Measurements from ENCODE around the gene EIPR1. TPM values are rescaled to one million over a fixed set of nuclear protein-coding genes. Genes with fewer than 3 reads are reported as not detected.
"Not testable (repeated sequence)": the region's sequence is repeated elsewhere in the genome, so short reads cannot be mapped to it uniquely, and the experiment has no call there.

EIPR1 gene
- total RNA-seq, 2 experiments from 2014 or later: 36.2 to 42.7 TPM

- DNase-seq: no peak
- Mint-ChIP-seq H3K4me1 (no peaks in the 10 kb centered on the region), H3K27me3 (no peaks in the 10 kb centered on the region), H3K9me3 (peaks cover 4% of the 10 kb centered on the region), H3K27ac (no peak overlapping the region), H3K4me3 (no peak overlapping the region), H3K36me3 (ENCODE audit: low read depth) (peaks cover 6% of the 10 kb centered on the region)
- ChIA-PET CTCF (no interaction called here), POLR2A (no interaction called here)
Observed at GRCh38 chr2:3210257-3210656, 167.4 kb downstream of the EIPR1 start.

- Mint-ChIP-seq H3K27ac (no peak overlapping the region), H3K4me3 (no peak overlapping the region), H3K9me3 (no peaks in the 10 kb centered on the region), H3K36me3 (ENCODE audit: low read depth) (peaks cover 6% of the 10 kb centered on the region), H3K27me3 (no peaks in the 10 kb centered on the region), H3K4me1 (peaks cover 5% of the 10 kb centered on the region)
- no peak for DNase-seq
- CTCF ChIA-PET: no interaction called here
- POLR2A ChIA-PET: no interaction called here
Observed at GRCh38 chr2:3209258-3209657, 168.4 kb downstream of the EIPR1 start.

GRCh38 chr2:3208591-3208990, 169.0 kb downstream of the EIPR1 start:
- H3K4me3 Mint-ChIP-seq: no peak overlapping the region
- H3K4me1 Mint-ChIP-seq: peaks cover 6% of the 10 kb centered on the region
- no peak for DNase-seq
- no peak overlapping the region for H3K27ac Mint-ChIP-seq
- no peaks in the 10 kb centered on the region for H3K27me3 Mint-ChIP-seq
- CTCF ChIA-PET: interaction anchor here (1.5 kb wide), 1 partner anchor 12 kb away, joined by 5 read pairs; no protein-coding TSS in a partner anchor
- POLR2A ChIA-PET: no interaction called here
- H3K36me3 Mint-ChIP-seq (ENCODE audit: low read depth): peaks cover 6% of the 10 kb centered on the region
- H3K9me3 Mint-ChIP-seq: no peaks in the 10 kb centered on the region

- ChIA-PET CTCF (interaction anchor here (1.5 kb wide), 1 partner anchor 12 kb away, joined by 5 read pairs; no protein-coding TSS in a partner anchor), POLR2A (no interaction called here)
- no peak for DNase-seq
- Mint-ChIP-seq H3K27me3 (no peaks in the 10 kb centered on the region), H3K27ac (no peak overlapping the region), H3K4me1 (peaks cover 6% of the 10 kb centered on the region), H3K36me3 (ENCODE audit: low read depth) (peaks cover 4% of the 10 kb centered on the region), H3K9me3 (no peaks in the 10 kb centered on the region), H3K4me3 (no peak overlapping the region)
Observed at GRCh38 chr2:3208179-3208578, 169.4 kb downstream of the EIPR1 start.

GRCh38 chr2:3207091-3207491, 170.5 kb downstream of the EIPR1 start:
- H3K9me3 Mint-ChIP-seq: no peaks in the 10 kb centered on the region
- ChIA-PET CTCF (interaction anchor here (2.0 kb wide), 1 partner anchor 10 kb away, joined by 6 read pairs; no protein-coding TSS in a partner anchor), POLR2A (no interaction called here)
- no peak overlapping the region for H3K27ac Mint-ChIP-seq
- no peak for DNase-seq
- peaks cover 6% of the 10 kb centered on the region for H3K4me1 Mint-ChIP-seq
- H3K36me3 Mint-ChIP-seq (ENCODE audit: low read depth): peaks cover 4% of the 10 kb centered on the region
- H3K4me3 Mint-ChIP-seq: no peak overlapping the region
- H3K27me3 Mint-ChIP-seq: no peaks in the 10 kb centered on the region

- Mint-ChIP-seq H3K27ac (no peak overlapping the region), H3K9me3 (no peaks in the 10 kb centered on the region), H3K4me3 (no peak overlapping the region), H3K27me3 (no peaks in the 10 kb centered on the region), H3K4me1 (peaks cover 6% of the 10 kb centered on the region), H3K36me3 (ENCODE audit: low read depth) (peaks cover 4% of the 10 kb centered on the region)
- CTCF ChIA-PET: interaction anchor here (2.0 kb wide), 1 partner anchor 12 kb away, joined by 6 read pairs; no protein-coding TSS in a partner anchor
- POLR2A ChIA-PET: no interaction called here
- no peak for DNase-seq
Observed at GRCh38 chr2:3205845-3206244, 171.8 kb downstream of the EIPR1 start.

GRCh38 chr2:3204031-3204821, 173.4 kb downstream of the EIPR1 start:
- Mint-ChIP-seq H3K4me1 (peaks cover 8% of the 10 kb centered on the region), H3K36me3 (ENCODE audit: low read depth) (peaks cover 4% of the 10 kb centered on the region), H3K9me3 (no peaks in the 10 kb centered on the region), H3K27ac (no peak overlapping the region), H3K27me3 (no peaks in the 10 kb centered on the region), H3K4me3 (no peak overlapping the region)
- no peak for DNase-seq
- ChIA-PET CTCF (no interaction called here), POLR2A (no interaction called here)

DNA sequence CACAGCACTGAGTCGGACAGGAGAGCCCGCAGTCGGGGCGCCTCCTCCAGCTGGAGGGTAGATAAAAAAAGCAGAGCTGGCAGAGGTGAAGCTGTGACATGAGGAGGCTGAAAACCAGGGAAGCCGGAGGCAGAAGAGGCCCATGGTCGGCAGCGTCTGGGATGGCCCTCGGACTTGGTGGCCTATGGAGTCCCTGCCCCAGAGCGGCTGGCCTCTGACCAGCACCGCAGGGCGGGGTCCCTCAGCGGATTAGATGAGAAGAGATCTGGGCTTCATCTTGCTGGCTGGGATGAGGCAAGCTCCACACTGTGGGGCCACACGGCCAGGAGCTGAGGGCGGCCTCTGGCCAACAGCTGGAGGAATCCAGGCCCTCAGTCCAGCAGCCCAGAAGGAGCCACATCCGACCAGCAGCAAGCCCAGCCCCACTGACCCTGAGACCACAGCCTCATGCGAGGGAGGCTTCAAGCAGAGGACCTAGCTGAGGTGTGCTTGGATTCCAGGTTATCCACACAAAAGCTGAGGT, 174.1 kb downstream of the EIPR1 start:
- H3K27me3 Mint-ChIP-seq: no peaks in the 10 kb centered on the region
- peaks cover 4% of the 10 kb centered on the region for H3K36me3 Mint-ChIP-seq (ENCODE audit: low read depth)
- POLR2A ChIA-PET: no interaction called here
- no peak overlapping the region for H3K4me3 Mint-ChIP-seq
- no peak overlapping the region for H3K27ac Mint-ChIP-seq
- no peaks in the 10 kb centered on the region for H3K9me3 Mint-ChIP-seq
- H3K4me1 Mint-ChIP-seq: peaks cover 8% of the 10 kb centered on the region
- DNase-seq: no peak
- CTCF ChIA-PET: no interaction called here

- no peaks in the 10 kb centered on the region for H3K9me3 Mint-ChIP-seq
- POLR2A ChIA-PET: no interaction called here
- H3K4me3 Mint-ChIP-seq: no peak overlapping the region
- no peaks in the 10 kb centered on the region for H3K27me3 Mint-ChIP-seq
- DNase-seq: no peak
- H3K4me1 Mint-ChIP-seq: peaks cover 8% of the 10 kb centered on the region
- H3K27ac Mint-ChIP-seq: no peak overlapping the region
- CTCF ChIA-PET: no interaction called here
- H3K36me3 Mint-ChIP-seq (ENCODE audit: low read depth): peaks cover 4% of the 10 kb centered on the region
Observed at GRCh38 chr2:3202926-3203325, 174.7 kb downstream of the EIPR1 start.

DNA sequence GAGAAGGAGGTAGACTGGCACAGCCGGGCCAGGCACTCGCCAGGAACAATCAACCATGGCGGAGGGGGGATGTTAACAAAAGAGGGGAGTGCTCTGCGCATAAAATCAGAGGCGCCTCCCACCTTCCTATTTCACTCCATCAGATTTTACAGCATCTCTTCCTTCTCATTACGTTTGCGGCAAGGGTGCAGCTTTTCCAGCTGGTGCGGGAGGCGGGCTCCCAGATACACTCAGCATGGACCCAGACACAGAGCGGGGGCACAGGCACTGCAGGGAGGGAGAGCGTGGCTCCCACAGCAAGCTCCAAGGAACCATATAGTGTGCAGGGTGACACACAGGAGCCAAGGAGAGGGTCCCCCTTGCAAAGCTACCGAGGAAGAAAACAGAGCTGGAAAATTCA, 176.3 kb downstream of the EIPR1 start:
- no peak overlapping the region for H3K27ac Mint-ChIP-seq
- ChIA-PET POLR2A (no interaction called here), CTCF (no interaction called here)
- H3K27me3 Mint-ChIP-seq: no peaks in the 10 kb centered on the region
- peaks cover 4% of the 10 kb centered on the region for H3K36me3 Mint-ChIP-seq (ENCODE audit: low read depth)
- H3K9me3 Mint-ChIP-seq: no peaks in the 10 kb centered on the region
- H3K4me3 Mint-ChIP-seq: no peak overlapping the region
- H3K4me1 Mint-ChIP-seq: peaks cover 8% of the 10 kb centered on the region
- no peak for DNase-seq

- no peaks in the 10 kb centered on the region for H3K9me3 Mint-ChIP-seq
- no peak for DNase-seq
- H3K27ac Mint-ChIP-seq: no peak overlapping the region
- H3K4me3 Mint-ChIP-seq: no peak overlapping the region
- CTCF ChIA-PET: no interaction called here
- H3K27me3 Mint-ChIP-seq: no peaks in the 10 kb centered on the region
- peaks cover 8% of the 10 kb centered on the region for H3K4me1 Mint-ChIP-seq
- no peaks in the 10 kb centered on the region for H3K36me3 Mint-ChIP-seq (ENCODE audit: low read depth)
- POLR2A ChIA-PET: no interaction called here
Observed at GRCh38 chr2:3200420-3200939, 177.1 kb downstream of the EIPR1 start.

DNA sequence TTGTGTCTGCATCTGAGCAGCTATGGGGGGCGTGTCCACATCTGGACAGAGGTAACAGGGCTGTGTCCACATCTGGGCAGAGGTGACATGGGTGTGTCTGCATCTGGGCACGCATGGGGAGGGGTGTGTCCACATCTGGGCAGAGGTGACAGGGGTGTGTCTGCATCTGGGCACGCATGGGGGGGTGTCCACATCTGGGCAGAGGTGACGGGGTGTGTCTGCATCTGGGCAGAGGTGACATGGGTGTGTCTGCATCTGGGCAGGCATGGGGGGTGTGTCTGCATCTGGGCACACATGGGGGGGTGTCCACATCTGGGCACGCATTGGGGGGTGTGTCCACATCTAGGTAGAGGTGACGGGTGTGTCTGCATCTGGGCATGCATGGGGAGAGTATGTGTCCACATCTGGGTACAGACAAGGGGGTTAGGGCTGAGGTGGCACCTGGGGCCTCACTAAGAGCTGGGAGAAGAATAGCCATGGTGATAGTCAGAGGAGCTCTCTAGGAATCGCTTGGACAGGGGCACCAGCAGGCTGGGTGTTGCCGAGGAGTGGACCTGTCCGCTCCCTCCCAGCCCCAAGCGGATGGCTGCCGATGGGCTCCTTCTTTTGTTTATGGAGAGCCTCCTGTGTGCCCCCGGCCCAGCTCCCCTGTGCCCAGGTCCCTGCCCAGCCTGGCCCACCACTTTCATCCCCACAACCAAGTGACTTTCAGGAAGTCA, 177.8 kb downstream of the EIPR1 start:
- H3K4me3 Mint-ChIP-seq: no peak overlapping the region
- H3K9me3 Mint-ChIP-seq: no peaks in the 10 kb centered on the region
- H3K27me3 Mint-ChIP-seq: no peaks in the 10 kb centered on the region
- DNase-seq: no peak
- CTCF ChIA-PET: no interaction called here
- H3K27ac Mint-ChIP-seq: no peak overlapping the region
- POLR2A ChIA-PET: no interaction called here
- H3K4me1 Mint-ChIP-seq: peaks cover 8% of the 10 kb centered on the region
- H3K36me3 Mint-ChIP-seq (ENCODE audit: low read depth): peaks cover 2% of the 10 kb centered on the region

DNA sequence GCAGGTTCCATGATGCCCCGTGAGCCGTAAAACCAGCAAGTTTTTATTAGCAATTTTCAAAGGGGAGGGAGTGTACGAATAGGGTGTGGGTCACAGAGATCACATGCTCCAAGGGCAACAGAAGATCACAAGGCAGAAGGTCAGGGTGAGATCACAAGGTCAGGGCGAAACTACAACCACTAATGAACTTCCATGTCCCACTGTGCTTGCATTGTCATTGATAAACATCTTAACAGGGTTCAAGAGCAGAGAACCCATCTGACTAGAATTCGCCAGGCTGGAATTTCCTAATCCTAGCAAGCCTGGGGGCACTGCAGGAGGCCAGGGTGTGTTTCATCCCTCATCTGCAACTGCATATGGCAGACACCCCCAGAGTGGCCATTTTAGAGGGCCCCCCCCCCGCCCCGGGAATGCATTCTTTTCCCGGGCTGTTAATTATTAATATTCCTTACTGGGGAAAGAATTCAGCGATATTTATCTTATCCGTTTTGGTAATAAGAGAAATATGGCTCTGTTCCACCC, 178.9 kb downstream of the EIPR1 start:
- H3K9me3 Mint-ChIP-seq; H3K27me3 Mint-ChIP-seq; H3K4me3 Mint-ChIP-seq; POLR2A ChIA-PET; DNase-seq; H3K36me3 Mint-ChIP-seq (ENCODE audit: low read depth); H3K27ac Mint-ChIP-seq; H3K4me1 Mint-ChIP-seq: not testable (repeated sequence)
- CTCF ChIA-PET: interaction anchor here (1.0 kb wide), 1 partner anchor 10 kb away, joined by 3 read pairs; no protein-coding TSS in a partner anchor
